Urothelium cell line (cell line): ENCODE measurements around the gene SMIM45.

ENCODE experiments used
- DNase-seq: peaks from one replicate; pipeline ENCODE4 v3.0.0; 2011; ENCODE audit warnings: low spot score, mixed read lengths
- FAIRE-seq: peaks from 2 replicates; lab custom pipeline; 2011; peaks lifted over from hg19 to GRCh38; lab: Jason Lieb, UNC

The SMIM45 gene

DNA sequence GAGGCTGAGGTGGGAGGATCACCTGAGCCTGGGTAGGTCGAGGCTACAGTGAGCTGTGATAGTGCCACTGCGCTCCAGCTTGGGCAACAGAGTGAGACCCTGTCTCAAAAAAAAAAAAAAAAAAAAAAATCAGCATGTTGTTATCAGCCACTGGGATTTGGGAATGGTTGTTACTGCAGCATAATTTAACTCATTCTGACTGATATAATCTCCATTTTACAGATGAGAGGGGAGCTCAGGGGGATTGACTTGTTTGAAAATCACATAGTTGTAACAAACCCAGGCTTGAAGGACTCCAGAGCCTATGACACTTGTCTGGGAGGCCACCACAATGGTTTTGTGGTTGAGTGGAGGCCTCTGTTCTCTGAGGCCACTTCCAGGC is 14.3 kb downstream of the SMIM45 start:
- DNase-seq (no peak), FAIRE-seq (no peak)

DNA sequence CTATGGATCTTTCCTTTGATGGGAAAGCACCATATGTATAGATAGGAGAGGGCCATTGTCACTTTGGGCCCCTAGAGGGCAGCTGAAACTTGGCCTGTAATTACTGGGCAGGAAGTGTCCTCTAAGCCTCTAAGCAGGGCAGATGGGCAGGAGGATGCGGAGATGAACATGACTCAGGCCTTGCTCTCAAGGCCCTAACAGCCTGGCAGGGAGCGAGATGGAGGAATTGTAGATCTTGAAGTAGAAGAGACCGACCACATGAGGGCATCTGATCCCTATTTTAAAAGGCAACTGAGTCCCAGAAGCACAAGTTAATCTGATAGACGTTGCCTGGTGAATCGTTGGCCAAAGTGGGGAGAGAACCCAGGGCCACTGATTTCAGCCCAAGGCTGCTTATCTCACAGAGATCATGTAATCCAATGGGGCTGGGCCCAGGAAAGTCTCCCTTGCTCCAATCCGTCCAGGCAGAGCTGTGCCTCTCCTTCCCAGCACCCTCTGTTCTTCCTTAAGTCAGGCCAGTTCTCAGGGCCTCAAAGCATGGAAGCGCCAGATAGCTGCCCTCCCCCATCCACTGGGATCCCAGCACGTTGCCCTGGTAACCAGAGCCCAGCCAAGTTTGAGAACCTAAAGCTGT is 14.8 kb downstream of the SMIM45 start:
- DNase-seq (no peak), FAIRE-seq (no peak)

DNA sequence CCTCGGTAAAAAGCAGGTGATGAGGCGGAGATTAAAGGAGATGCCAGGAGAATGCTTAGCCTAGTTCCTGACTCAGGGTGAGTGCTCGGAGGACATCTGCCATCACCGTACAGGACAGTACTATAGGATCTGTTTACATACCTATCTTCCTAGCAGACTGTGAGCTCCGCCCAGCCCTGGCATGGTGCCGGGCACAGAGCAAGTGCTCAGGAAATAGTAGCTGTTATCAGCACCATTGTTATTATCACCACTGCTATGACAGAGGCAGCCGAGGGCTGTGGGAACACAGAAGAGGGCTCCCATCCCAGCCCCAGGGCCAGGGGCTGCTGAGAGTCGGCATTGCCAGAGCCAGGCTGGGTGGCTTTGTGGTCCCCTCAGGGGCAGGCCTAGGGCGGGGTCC is 16.7 kb downstream of the SMIM45 start:
- FAIRE-seq (no peak), DNase-seq (no peak)

DNA sequence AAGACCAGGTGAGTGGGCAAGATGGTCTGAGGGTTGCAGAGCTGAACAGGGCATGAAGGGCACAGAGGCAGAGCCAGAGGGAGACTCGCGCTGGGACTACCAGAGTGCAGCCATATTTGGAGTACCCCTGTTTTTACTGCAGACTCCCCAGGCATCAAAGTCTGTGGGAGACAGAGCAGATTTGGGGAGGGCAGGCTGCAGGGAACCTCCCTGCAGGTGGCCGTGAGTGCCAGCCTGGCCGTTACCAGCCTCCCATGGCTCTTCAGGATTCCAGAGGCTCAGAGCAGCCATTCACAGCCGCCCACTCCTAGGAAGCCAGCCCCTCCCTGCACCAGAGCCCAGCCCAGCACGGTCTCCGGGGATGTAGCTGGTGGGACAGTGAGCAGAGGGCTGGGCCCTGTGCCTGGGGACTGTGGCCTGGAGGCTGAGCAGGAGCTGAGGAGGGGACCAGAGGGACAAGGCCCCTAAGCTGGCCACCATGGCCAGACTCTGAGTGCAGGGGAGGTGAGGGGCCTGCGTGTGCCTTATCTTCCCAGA is 17.2 kb downstream of the SMIM45 start, which contains the start of gene SEPTIN3:
TSS of gene SEPTIN3 (plus strand) at position 334 of the 537 bp plus-strand sequence. CDS start 2,050 bp downstream, outside the sequence.
- no peak for FAIRE-seq

DNA sequence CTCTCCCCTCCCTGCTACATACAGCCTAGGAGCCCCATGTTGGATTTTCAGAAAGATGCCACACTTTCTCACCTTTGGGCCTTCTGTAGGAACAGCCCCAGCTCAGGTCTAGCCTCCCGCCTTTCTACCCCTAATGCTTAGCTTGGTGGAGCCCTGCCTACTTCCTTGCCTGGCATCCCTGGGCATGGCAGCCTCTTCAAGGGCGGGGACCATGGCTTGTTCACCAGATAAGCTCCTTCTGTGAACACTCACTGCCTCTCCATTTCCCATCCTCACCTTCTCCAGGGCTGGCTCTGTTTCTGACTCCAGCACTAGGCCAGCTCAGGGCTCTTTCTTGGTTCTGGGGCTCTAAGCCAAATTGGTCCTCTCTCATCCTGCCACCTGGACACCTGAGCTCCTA is 18.7 kb downstream of the SMIM45 start:
- DNase-seq: no peak
- no peak for FAIRE-seq

More for the DNA sequence above, 17.2 kb downstream of the SMIM45 start, which contains the start of gene SEPTIN3:
- no peak for DNase-seq

DNA sequence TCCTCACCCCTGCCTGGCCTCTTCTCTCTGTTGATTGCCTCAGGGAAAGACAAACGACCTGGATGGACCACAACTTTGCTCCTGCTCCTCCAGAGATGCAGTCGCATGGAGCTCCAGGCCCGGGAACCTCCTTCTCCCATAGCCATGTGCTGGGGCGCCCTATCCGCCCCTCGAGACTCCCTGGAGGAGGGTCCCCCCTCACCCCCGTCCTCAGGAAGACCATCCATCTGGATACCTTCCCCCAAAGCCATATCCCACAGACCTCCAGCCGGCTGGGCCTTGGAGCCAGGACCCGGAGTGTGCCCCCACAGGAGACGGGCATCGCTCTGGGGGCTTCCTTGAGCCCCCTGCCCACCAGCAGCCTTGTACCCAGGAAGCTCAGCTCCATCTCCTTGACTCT is 19.5 kb downstream of the SMIM45 start:
- DNase-seq (no peak), FAIRE-seq (no peak)

DNA sequence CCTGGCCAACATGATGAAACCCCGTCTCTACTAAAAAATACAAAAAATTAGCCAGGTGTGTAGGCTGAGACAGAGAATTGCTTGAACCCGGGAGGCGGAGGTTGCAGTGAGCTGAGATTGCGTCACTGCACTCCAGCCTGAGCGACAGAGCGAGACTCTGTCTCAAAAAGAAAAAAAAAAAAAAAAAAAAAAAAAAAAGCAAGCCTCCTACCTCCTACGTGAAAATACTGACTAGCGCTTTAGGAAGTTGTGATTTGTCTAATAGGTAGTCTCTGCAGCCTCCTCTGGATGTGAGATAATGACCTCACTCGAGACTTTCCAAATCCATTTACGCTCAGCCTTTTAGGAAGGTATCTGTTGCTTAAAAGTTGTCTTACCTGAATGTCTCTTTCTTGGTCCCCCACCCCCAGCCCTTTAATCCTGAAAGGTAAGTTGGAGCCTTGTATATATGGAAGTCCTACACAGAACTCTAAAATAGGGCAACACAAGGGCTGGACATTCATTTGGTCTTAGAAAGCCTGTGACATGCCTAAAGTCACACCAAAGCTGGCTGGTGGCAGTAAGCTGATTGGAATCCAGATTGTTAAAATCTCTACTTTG is 22.8 kb downstream of the SMIM45 start:
- no peak for DNase-seq
- no peak for FAIRE-seq

DNA sequence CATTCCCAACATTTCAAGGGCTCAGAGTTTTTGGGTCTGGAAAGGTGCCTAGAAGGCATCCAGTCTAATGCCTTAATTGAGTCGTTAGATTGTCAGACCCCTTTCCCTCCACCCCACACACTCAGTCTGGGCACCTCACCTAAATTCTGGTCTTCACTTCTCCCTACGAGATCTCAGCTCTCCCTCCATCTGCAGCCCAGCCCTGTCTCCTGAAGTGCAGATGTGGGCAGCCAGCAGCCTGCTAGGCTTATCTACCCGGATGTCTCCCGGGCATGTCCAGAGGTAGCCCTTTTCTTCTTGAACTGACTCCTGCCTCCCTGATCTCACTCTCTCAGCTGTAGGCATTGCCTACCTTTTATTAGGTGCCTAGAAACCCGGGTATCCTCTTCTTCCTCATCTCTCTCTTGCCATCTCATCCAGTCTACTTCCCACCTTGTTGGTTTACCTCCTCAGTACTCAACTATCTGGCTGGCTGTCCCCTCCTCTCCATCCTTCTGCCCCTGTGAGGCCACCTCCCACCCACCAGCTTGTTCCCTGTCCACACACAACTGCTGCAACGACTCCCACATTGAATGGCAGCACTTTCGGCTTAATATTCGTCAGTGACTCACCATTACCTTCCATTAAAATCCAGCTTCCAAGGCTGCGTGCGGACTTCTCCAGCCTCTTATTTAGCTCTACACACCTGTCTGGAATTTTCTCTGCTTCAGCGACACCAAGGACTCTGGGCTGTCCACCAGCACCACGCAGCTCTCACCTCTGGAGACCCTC is 23.5 kb downstream of the SMIM45 start:
- DNase-seq (no peak), FAIRE-seq (peak; percentile 74)

DNA sequence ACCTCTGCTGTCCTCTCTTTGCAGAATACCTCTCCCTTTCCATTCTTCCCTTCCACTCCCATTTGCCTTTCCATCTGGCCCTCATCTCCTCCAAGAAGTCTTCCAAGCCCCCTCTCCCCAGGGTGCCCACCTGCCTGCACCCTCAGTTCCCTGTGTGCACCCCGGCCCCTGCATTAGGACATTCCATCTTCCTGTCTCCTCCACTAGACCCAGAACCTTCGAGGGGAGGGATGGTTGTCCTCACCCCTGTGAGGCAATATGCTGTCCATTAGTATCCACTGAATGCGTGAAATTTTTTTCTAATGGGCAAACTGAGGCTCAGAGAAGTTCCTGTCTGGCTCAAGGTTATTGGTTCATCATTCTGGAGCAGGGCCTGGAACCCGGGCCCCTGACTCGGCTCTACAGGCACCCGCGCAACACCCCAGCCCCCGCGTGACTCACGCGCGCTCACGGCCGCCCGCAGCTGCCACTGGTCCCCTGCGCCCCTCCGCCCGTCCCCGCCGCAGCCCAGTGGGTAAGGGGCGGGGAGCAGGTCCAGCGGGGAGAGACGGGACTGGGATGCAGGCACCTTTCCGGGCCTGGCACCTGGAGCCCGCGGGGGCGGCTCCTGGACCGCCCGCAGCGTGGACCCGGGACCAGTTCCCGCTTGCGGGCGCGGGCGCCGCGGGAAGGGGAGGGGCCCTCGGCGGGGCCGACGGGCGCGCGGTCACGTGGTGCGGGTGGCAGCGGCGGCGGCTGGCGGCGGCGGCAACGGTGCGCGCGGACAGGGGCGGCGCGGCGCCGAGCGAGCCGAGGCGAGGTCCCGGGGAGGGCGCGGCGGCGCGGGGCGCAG is 24.3 kb downstream of the SMIM45 start:
- DNase-seq (peak; percentile 82), FAIRE-seq (peak; percentile 70)

DNA sequence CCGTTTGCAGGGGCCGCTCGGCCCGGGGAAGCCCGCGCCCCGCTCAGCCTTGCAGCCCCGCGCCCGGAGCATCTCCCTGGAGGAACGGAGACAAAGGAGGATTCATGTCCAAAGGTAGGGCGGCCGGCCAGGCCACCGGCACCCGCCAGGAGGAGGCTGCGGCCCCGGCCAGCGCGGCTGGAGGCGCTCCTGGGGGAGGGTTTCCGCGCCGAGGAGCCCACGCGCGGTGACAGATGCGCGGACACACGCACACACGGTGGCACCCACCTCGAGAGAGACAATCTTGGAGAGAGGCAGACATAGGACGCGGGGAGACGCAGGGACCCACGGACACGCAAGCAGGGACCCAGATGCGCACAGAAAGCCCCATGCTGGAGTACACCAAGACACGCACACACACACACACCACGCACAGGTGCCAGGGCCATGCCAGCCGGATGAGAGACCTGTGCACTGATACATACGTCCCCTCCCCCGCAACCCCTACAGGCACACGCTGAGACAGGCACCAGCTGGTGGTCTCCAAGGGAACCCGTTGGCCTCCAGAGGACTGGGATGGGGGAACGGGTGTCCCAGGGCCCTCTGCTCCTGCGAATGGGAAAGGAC is 25.1 kb downstream of the SMIM45 start:
- FAIRE-seq (no peak), DNase-seq (peak; percentile 52)

DNA sequence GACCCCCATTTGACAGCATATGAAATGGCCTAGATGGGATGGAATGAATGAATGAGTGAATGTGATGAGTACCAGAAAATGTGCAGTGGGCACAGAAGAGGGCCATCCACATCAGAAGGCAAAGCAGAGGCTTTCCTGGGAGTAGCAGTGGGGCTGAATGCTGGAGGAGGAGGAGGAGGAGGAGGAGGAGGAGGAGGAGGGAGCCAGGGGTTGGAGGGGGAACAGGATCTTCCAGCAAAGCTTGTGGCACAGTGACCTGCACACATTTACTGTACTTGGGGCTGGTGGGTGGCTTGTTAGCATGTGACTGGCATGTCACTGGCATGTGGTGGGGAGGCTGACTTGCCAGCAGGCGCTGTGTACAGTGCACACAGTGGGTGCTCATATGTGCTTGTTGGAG is 26.8 kb downstream of the SMIM45 start:
- DNase-seq (no peak), FAIRE-seq (no peak)

DNA sequence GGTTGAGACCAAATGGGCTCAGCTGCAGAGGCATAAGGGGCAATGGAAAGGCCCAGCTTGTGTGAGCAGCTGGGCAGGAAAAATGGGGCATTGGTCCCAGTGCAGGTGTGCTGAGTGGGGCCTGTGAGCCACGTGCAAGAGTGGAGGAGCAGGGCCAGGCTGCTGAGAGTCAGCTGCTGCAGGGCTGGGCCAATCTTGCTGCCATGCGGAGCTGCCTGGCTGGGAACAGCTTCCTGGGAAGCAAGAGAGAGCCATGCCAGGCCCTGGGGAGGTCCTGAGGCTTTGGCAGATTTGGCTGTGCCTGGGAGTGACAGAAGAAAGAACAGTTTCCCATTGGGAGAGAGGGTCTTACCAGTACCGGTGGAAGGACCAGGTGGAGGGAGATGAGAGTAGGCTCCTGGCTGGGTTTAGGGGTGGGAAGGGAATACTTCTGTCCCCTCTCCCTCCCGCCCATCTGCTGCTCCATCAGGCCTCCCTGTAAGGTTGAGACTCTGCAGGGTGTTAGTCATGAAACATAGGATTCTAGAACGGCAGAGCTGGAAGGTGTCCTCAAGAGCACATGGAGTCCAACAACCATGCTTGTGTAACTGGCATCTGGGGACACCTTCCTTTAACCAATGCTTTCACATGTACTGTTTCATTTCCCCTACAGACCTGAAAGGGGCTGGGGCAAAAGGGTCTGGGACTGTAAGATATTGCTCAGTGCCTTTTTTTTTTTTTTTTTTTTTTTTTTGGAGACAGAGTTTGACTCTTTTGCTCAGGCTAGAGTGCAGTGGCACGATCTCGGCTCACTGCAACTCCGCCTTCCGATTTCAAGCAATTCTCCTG is 27.7 kb downstream of the SMIM45 start:
- FAIRE-seq: no peak
- DNase-seq: no peak

DNA sequence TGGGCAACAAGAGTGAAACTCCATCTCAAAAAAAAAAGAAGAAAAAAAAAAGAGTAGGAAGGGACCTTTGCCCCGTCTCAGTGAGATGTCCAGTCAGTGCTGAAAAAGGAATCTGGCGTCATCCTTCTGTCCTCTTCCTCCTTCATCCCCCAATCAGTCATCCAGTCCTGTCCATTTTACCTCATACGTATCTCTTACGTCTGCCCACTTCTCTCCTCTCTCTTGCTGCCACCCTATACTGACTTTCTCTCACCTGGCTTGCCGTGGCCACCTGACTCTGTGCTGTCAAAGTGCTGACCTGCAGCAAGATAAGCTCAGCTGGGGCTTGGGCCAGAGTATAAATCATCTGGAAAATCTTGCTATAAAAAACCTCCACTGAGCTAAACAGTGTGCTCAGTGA is 30.9 kb downstream of the SMIM45 start:
- DNase-seq (no peak), FAIRE-seq (no peak)

DNA sequence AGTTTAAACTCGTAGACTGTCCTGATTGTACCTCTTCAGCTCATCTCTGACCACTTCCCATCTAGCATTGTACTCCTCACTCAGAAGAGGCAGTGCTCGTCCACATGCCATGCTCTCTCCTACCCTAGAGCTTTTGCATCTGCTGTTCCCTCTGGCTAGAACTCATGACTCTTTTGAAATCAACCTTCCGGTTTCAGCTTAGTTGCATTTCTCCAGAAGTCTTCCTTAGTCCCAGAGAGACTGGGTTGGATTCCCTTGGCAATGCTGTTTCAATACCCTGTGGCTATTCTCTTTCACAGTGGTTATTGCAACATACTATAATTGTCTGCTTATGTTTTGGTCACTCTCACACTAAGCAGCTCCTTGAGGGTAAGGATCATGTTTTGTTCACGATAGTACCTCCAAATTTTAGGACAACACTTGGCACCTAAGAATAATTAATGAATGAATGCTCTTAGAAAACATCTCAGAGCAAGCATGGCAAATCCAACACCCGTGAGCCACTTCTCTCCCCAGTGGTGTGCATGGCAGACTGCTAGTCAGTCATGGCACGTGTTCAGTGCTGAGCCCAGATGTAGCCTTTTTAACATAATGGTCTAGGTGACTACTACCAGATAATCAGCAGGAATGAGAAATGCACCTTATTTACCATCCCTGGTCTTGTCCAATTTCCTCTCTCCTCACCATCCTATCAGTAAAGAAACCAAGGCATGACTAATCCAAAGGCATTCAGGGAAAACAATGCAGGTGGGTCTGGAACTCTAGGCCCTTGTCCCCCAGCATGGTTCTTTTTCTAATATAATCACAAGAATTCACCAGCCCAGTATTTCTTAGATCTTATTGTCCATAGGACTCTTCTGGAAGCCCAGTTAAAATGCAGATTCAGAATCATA is 31.8 kb downstream of the SMIM45 start:
- DNase-seq (no peak), FAIRE-seq (no peak)

DNA sequence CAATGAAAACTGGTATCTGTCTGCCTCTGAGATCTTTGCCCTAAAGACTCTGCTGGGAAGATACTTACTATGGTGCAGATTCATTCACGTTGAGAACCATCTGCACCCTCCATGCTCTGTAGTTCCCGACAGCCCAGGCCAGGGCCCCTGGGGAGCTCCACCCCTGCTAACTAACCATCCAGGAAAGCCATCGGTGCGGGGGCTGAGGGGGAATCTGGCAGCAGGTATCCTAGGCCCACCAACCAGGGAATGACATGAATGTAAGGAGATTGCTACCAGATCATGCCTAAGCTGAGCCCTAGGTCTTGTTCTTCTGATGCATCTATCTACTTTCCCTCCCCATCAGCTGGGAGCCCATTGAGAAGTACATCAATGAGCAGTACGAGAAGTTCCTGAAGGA is 35.3 kb downstream of the SMIM45 start:
- FAIRE-seq: no peak
- no peak for DNase-seq

DNA sequence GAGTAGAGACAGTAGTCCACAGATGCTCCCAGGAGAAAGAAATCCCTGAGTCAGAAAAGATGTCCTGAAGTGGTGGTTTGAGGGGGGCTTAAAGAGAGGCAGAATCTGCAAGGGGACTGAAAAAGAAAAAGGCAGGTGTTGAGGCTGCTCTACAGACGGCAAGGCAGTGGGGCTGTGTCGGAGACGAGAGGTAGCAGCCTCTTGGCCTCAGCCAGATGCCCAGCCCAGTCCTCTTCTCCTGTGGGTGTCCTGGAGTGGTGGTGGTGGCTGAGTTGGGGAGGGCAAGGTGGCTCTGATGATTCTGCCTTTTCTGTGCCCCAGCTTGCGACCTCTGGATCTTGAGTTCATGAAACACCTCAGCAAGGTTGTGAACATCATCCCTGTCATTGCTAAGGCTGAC is 37.3 kb downstream of the SMIM45 start:
- no peak for FAIRE-seq
- DNase-seq: no peak

DNA sequence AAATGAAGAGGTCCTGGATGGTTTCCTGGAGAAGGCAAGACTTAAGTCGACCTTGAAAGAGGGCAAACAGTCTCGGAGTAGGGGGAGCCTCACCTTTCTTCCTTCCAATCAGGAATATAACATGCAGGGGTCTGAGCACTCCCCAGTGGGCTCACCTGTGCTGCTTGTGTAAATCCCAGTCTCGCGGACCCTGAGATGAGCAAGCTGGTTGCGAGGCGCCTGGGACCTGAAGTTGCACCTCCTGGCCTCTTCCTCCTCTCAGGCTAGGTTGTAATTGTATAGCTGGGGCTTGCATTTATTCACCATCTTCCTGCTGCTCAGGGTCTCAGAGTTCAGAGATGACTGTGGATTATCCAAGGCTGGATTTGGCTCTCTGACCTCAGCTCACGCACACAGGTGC is 39.2 kb downstream of the SMIM45 start:
- no peak for FAIRE-seq
- no peak for DNase-seq

DNA sequence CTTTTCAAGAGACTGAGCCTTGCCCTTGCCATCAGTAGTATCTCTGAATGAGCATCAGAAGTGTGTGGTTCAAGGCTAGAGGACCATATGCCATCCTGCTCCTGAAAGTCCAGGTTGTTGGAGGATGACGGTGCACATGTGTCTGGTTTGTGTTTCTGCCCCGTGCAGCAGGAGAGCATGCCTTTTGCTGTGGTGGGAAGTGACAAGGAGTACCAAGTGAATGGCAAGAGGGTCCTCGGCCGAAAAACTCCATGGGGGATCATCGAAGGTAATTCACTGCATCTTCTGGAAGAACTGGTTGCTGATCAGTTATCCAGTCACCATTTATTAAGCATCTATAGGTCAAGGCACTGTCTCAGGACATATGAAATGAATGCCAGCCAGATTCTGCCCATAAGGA is 40.5 kb downstream of the SMIM45 start:
- DNase-seq: no peak
- no peak for FAIRE-seq

DNA sequence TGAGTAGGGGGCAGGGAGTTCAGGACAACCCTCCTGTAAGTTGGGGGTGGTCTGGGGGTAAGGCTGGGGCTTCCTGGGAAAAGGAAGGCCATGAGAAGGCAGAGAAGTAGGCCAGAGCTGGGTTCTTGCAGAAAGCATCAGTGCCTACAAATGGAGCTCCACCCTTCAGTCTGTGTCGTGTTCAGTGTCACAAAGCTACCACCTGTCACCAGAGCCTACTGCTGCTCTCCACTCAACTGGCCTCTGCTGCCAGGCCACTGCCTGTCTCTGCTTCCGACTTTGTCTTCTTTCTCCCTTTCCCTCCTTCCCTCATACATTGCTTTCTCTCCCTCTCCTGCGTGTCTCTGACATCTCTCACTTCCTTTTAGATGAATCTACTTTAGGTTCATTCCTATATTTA is 43.3 kb downstream of the SMIM45 start:
- no peak for DNase-seq

More for the DNA sequence above, 43.3 kb downstream of the SMIM45 start:
- FAIRE-seq: no peak
